Measurements from ENCODE around the gene ACTG1.

ACTG1 gene

DNA sequence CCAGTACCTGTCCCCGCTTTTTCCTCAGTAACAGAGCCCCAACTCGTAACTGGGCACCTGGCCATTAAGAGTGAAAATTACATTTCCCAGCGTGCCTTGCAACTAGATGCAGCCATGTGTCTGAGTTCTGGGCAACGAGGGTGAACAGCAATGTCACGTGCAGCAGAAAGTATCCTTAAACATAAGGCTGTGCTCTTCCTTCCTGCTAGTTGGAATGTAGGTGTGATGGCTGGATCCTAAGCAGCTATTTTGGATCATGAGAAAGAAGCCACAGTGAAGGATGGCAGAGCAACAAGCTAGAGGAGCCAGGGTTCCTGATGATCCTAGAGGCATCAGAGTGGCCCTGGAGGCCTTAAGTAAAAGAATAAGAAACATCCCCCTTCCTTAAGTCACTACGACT, 36.0 kb downstream of the ACTG1 start:
- H3K27me3 ChIP-seq (ENCODE audit: insufficient read depth, poor library complexity, severe bottlenecking): no peaks in the 10 kb centered on the region
- no peaks in the 10 kb centered on the region for H3K4me1 ChIP-seq (ENCODE audit: insufficient read depth, poor library complexity, severe bottlenecking)
- no peaks in the 10 kb centered on the region for H3K36me3 ChIP-seq (ENCODE audit: low read depth)
- H3K27ac ChIP-seq (ENCODE audit: poor library complexity, severe bottlenecking): no peak overlapping the region
- H3K9me3 ChIP-seq (ENCODE audit: severe bottlenecking): no peaks in the 10 kb centered on the region
- ATAC-seq (ENCODE audit: low read depth) (no peak), DNase-seq (ENCODE audit: low spot score) (no peak)
- H3K4me3 ChIP-seq (ENCODE audit: severe bottlenecking): no peak overlapping the region
- TF ChIP-seq, protein P1, sequence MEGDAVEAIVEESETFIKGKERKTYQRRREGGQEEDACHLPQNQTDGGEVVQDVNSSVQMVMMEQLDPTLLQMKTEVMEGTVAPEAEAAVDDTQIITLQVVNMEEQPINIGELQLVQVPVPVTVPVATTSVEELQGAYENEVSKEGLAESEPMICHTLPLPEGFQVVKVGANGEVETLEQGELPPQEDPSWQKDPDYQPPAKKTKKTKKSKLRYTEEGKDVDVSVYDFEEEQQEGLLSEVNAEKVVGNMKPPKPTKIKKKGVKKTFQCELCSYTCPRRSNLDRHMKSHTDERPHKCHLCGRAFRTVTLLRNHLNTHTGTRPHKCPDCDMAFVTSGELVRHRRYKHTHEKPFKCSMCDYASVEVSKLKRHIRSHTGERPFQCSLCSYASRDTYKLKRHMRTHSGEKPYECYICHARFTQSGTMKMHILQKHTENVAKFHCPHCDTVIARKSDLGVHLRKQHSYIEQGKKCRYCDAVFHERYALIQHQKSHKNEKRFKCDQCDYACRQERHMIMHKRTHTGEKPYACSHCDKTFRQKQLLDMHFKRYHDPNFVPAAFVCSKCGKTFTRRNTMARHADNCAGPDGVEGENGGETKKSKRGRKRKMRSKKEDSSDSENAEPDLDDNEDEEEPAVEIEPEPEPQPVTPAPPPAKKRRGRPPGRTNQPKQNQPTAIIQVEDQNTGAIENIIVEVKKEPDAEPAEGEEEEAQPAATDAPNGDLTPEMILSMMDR (IDR thresholded peaks at IDR 0.05; ENCODE audit: poor library complexity, severe bottlenecking): no peak

DNA sequence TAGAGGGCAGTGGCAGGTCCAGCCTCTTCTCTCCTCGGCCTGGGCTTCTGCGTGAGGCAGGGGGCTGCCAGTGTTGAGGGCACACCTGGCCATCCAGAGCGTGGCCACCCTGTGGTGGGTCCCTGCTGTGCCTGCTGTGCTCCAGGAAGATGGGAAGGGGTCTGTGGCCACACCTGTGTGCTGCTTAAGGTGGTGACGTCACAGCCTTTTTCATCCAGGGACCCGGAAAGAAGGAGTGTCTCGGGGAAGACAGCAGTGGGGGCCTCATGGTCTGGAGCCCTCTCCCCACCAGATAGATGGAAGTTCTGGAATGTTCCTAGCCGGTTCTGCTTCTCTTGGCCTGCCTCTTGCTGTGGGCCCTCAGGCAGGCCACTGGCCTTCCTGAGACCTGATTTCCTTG, 36.5 kb downstream of the ACTG1 start:
- TF ChIP-seq, protein P1 (IDR thresholded peaks at IDR 0.05; ENCODE audit: poor library complexity, severe bottlenecking): no peak
- DNase-seq (ENCODE audit: low spot score): no peak
- Histone ChIP-seq H3K36me3 (ENCODE audit: low read depth) (no peaks in the 10 kb centered on the region), H3K27me3 (ENCODE audit: insufficient read depth, poor library complexity, severe bottlenecking) (no peaks in the 10 kb centered on the region), H3K4me3 (ENCODE audit: severe bottlenecking) (no peak overlapping the region), H3K4me1 (ENCODE audit: insufficient read depth, poor library complexity, severe bottlenecking) (no peaks in the 10 kb centered on the region), H3K27ac (ENCODE audit: poor library complexity, severe bottlenecking) (no peak overlapping the region), H3K9me3 (ENCODE audit: severe bottlenecking) (no peaks in the 10 kb centered on the region)
- no peak for ATAC-seq (ENCODE audit: low read depth)

DNA sequence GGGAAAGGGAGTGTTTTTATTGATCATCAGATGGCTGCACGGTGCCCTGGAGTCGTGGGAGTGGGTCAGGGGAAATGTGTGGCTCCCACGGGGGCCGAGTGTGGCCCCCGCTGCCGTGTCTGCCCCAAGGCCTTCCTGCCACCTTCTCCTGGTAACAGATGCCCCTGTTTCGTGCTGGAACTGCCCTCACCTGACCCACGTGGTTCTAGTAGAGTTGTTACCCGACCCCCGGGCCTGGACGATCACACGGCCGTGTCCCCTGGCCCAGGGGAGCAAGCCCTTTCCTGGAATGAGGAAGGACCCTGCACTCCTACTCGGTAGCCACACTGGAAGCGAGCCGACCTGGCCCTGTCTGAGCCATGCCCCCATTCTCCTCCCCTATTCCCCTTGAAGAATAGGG, 37.6 kb downstream of the ACTG1 start:
- DNase-seq (ENCODE audit: low spot score) (no peak), ATAC-seq (ENCODE audit: low read depth) (no peak)
- no peaks in the 10 kb centered on the region for H3K27me3 ChIP-seq (ENCODE audit: insufficient read depth, poor library complexity, severe bottlenecking)
- no peaks in the 10 kb centered on the region for H3K4me1 ChIP-seq (ENCODE audit: insufficient read depth, poor library complexity, severe bottlenecking)
- no peak overlapping the region for H3K27ac ChIP-seq (ENCODE audit: poor library complexity, severe bottlenecking)
- H3K4me3 ChIP-seq (ENCODE audit: severe bottlenecking): no peak overlapping the region
- H3K9me3 ChIP-seq (ENCODE audit: severe bottlenecking): no peaks in the 10 kb centered on the region
- TF ChIP-seq, protein P1 (IDR thresholded peaks at IDR 0.05; ENCODE audit: poor library complexity, severe bottlenecking): no peak
- no peaks in the 10 kb centered on the region for H3K36me3 ChIP-seq (ENCODE audit: low read depth)

DNA sequence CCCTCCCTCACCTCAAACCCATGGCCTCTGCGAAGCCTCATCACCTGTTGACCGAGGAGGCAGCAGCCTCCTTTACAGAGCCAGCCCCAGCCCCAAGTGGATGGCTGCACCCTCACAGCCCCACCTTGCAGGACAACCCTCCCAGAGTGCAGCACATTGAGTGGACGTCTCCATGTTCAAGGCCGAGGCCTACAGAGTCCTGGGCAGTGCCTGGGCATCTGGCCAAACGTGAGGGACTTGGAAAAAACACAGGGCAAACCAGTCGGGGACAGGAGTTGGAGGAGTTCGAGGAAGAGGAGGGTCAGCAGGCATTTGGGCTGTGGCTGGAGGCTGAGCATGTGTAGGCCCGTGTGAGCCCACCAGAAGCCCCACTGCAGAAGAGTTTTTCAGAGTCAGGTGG, 39.6 kb downstream of the ACTG1 start:
- TF ChIP-seq, protein P1 (IDR thresholded peaks at IDR 0.05; ENCODE audit: poor library complexity, severe bottlenecking): no peak
- no peak overlapping the region for H3K27ac ChIP-seq (ENCODE audit: poor library complexity, severe bottlenecking)
- no peaks in the 10 kb centered on the region for H3K4me1 ChIP-seq (ENCODE audit: insufficient read depth, poor library complexity, severe bottlenecking)

DNA sequence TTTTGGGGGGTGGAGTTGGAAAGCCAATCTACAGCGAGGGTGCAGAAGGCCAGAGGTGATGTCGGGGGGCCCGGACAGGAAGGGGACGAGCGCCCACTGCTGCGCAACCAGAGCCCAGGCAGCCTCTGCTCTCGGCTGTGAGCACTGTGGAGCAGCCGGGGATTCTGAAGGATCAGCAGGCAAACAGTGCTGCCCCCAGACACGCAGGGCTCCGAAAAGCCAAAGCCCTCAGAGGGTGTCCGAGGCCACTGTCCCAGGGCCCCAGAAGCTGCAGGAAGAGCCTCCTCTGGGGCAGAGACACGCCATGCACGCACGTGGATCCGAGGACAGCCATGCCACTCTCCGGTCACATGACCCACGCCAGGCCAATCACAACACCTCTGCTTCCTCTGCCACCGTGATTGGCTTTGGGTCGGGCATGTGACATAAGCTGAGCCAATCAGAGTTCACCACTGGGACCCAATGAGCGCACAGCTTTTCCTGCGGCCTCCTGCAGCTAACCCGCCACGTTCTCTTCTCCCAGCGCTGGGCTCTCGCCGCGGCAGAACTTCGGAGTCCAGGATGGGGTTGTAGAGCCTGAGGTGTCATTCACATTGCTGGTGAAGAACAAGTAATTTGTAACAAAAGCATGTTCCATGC, 40.7 kb downstream of the ACTG1 start:
- TF ChIP-seq, protein P1 (IDR thresholded peaks at IDR 0.05; ENCODE audit: poor library complexity, severe bottlenecking): no peak
- Histone ChIP-seq H3K36me3 (ENCODE audit: low read depth) (no peaks in the 10 kb centered on the region), H3K9me3 (ENCODE audit: severe bottlenecking) (no peaks in the 10 kb centered on the region), H3K27ac (ENCODE audit: poor library complexity, severe bottlenecking) (no peak overlapping the region), H3K4me3 (ENCODE audit: severe bottlenecking) (no peak overlapping the region), H3K4me1 (ENCODE audit: insufficient read depth, poor library complexity, severe bottlenecking) (no peaks in the 10 kb centered on the region), H3K27me3 (ENCODE audit: insufficient read depth, poor library complexity, severe bottlenecking) (no peaks in the 10 kb centered on the region)
- no peak for DNase-seq (ENCODE audit: low spot score)
- peak; percentile 26; the same call in 1 of the 3 replicates for ATAC-seq (ENCODE audit: low read depth)

More for the DNA sequence above, 39.6 kb downstream of the ACTG1 start:
- Histone ChIP-seq H3K27me3 (ENCODE audit: insufficient read depth, poor library complexity, severe bottlenecking) (no peaks in the 10 kb centered on the region), H3K9me3 (ENCODE audit: severe bottlenecking) (no peaks in the 10 kb centered on the region), H3K4me3 (ENCODE audit: severe bottlenecking) (no peak overlapping the region), H3K36me3 (ENCODE audit: low read depth) (no peaks in the 10 kb centered on the region)
- no peak for ATAC-seq (ENCODE audit: low read depth)
- DNase-seq (ENCODE audit: low spot score): no peak
